ENCODE results near the gene EPHB1. TPM values are rescaled to one million over a fixed set of nuclear protein-coding genes. Genes with fewer than 3 reads are reported as not detected.

EPHB1 gene
- total and polyA plus RNA-seq, 2 of the 13 experiments (the other 11 are each of a cell fraction or from before 2014, with no cell fraction given), result 0.07 to 0.21 TPM

DNA sequence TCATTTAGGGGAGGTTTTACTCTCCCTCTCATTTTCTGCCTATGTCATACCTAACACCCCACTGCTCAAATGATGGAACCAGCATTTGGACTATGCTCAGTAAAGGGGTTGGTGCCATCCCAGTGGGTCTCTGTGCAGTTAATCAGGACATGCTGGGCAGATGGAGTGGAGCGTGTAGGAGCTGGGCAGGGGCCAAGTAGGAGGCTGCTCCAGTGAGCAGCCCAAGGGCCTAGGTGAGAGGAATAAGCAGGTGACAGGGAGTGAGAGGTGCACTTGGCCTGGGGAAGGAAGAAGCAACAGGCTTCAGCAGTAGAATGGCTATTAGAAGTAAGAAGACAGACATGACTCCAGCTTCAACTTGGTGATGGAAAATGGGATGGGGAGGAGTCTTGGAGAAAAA, 72.2 kb downstream of the EPHB1 start:
- POLR2A ChIA-PET, result no interaction called here
- DNase-seq (ENCODE audit: low spot score), result no peak
- no peaks in the 10 kb centered on the region for H3K4me1 ChIP-seq (ENCODE audit: insufficient read depth, low read length)
- intact Hi-C loops (cut with micrococcal nuclease; ENCODE audit: unreplicated experiment), result no loop called here
- no peaks in the 10 kb centered on the region for H4K20me1 ChIP-seq (ENCODE audit: insufficient read depth, low read length)
- no peaks in the 10 kb centered on the region for H3K36me3 ChIP-seq (replicated peaks in 1 of 2; ENCODE audit: control insufficient read depth in 1 of 2, insufficient read depth in 2 of 2, low read length in 2 of 2)
- in situ Hi-C loops (cut with HindIII; ENCODE audit: extremely low pct_ligation_motif_present, low pct_unique_long_range_greater_than_20kb), result no loop called here
- no peaks in the 10 kb centered on the region for H3K9me3 ChIP-seq (ENCODE audit: low read length)
- H3K4me3 ChIP-seq (replicated peaks in 1 of 3; ENCODE audit: insufficient read depth in 1 of 3, low read depth in 2 of 3, low read length in 3 of 3), result no peak overlapping the region
- BruUV-seq (replicated peaks), result no TSS peak
- no peak for ATAC-seq
- H3K27ac ChIP-seq (ENCODE audit: extremely low read length, insufficient read depth, low read length), result no peak overlapping the region
- CTCF ChIA-PET (ENCODE audit: low intra/inter-chr PET ratio, low total read pairs), result no interaction called here
- peaks cover 0 to 8% of the 10 kb centered on the region in 2 experiments; a peak in 2 of 5 replicates for H3K27me3 ChIP-seq (ENCODE audit: control insufficient read depth in 1 of 2, insufficient read depth in 2 of 2, low read length in 2 of 2)
- H3K4me2 ChIP-seq (ENCODE audit: low read depth, low read length), result no peak overlapping the region
- no peak for FAIRE-seq
- 0% methylated on average over 1 of the region's 1 CpG for WGBS (ENCODE audit: low lambda C conversion rate)
- no peak overlapping the region for H3K9ac ChIP-seq (ENCODE audit: insufficient read depth, low read depth, low read length)
- no peak overlapping the region for H2AFZ ChIP-seq (ENCODE audit: low read length)
- no peaks in the 10 kb centered on the region for H3K79me2 ChIP-seq (ENCODE audit: insufficient read depth, low read length)
- TF ChIP-seq ZEB1 (IDR thresholded peaks at IDR 0.05; ENCODE audit: insufficient replicate concordance, low read depth) (no peak), CBX2 (IDR thresholded peaks at IDR 0.05; ENCODE audit: low read depth, low read length) (no peak), CBX2 (CRISPR knock-in tag; IDR thresholded peaks at IDR 0.05; ENCODE audit: low read depth) (no peak), NBN (conservative IDR thresholded peaks at IDR 0.05) (no peak), GABPA (IDR thresholded peaks at IDR 0.05; ENCODE audit: low read depth, low read length) (no peak), GABPA (CRISPR knock-in tag; IDR thresholded peaks at IDR 0.05; ENCODE audit: low read depth) (no peak), ZNF780A (CRISPR knock-in tag; IDR thresholded peaks at IDR 0.05) (no peak), BRCA1 (CRISPR knock-in tag; IDR thresholded peaks at IDR 0.05) (no peak), SP5 (CRISPR knock-in tag; IDR thresholded peaks at IDR 0.05; ENCODE audit: borderline replicate concordance, low read depth) (no peak)
- TF ChIP-seq, protein P1, sequence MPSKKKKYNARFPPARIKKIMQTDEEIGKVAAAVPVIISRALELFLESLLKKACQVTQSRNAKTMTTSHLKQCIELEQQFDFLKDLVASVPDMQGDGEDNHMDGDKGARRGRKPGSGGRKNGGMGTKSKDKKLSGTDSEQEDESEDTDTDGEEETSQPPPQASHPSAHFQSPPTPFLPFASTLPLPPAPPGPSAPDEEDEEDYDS (CRISPR knock-in tag; IDR thresholded peaks at IDR 0.05), result no peak
- TF ChIP-seq, protein P2, sequence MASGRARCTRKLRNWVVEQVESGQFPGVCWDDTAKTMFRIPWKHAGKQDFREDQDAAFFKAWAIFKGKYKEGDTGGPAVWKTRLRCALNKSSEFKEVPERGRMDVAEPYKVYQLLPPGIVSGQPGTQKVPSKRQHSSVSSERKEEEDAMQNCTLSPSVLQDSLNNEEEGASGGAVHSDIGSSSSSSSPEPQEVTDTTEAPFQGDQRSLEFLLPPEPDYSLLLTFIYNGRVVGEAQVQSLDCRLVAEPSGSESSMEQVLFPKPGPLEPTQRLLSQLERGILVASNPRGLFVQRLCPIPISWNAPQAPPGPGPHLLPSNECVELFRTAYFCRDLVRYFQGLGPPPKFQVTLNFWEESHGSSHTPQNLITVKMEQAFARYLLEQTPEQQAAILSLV (CRISPR knock-in tag; IDR thresholded peaks at IDR 0.05; ENCODE audit: borderline replicate concordance), result no peak
- TF ChIP-seq, protein P3, sequence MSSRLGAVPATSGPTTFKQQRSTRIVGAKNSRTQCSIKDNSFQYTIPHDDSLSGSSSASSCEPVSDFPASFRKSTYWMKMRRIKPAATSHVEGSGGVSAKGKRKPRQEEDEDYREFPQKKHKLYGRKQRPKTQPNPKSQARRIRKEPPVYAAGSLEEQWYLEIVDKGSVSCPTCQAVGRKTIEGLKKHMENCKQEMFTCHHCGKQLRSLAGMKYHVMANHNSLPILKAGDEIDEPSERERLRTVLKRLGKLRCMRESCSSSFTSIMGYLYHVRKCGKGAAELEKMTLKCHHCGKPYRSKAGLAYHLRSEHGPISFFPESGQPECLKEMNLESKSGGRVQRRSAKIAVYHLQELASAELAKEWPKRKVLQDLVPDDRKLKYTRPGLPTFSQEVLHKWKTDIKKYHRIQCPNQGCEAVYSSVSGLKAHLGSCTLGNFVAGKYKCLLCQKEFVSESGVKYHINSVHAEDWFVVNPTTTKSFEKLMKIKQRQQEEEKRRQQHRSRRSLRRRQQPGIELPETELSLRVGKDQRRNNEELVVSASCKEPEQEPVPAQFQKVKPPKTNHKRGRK (CRISPR knock-in tag; IDR thresholded peaks at IDR 0.05), result no peak
- TF ChIP-seq, protein P4, sequence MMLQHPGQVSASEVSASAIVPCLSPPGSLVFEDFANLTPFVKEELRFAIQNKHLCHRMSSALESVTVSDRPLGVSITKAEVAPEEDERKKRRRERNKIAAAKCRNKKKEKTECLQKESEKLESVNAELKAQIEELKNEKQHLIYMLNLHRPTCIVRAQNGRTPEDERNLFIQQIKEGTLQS (CRISPR knock-in tag; IDR thresholded peaks at IDR 0.05), result no peak
- TF ChIP-seq, protein P5, sequence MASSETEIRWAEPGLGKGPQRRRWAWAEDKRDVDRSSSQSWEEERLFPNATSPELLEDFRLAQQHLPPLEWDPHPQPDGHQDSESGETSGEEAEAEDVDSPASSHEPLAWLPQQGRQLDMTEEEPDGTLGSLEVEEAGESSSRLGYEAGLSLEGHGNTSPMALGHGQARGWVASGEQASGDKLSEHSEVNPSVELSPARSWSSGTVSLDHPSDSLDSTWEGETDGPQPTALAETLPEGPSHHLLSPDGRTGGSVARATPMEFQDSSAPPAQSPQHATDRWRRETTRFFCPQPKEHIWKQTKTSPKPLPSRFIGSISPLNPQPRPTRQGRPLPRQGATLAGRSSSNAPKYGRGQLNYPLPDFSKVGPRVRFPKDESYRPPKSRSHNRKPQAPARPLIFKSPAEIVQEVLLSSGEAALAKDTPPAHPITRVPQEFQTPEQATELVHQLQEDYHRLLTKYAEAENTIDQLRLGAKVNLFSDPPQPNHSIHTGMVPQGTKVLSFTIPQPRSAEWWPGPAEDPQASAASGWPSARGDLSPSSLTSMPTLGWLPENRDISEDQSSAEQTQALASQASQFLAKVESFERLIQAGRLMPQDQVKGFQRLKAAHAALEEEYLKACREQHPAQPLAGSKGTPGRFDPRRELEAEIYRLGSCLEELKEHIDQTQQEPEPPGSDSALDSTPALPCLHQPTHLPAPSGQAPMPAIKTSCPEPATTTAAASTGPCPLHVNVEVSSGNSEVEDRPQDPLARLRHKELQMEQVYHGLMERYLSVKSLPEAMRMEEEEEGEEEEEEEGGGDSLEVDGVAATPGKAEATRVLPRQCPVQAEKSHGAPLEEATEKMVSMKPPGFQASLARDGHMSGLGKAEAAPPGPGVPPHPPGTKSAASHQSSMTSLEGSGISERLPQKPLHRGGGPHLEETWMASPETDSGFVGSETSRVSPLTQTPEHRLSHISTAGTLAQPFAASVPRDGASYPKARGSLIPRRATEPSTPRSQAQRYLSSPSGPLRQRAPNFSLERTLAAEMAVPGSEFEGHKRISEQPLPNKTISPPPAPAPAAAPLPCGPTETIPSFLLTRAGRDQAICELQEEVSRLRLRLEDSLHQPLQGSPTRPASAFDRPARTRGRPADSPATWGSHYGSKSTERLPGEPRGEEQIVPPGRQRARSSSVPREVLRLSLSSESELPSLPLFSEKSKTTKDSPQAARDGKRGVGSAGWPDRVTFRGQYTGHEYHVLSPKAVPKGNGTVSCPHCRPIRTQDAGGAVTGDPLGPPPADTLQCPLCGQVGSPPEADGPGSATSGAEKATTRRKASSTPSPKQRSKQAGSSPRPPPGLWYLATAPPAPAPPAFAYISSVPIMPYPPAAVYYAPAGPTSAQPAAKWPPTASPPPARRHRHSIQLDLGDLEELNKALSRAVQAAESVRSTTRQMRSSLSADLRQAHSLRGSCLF (CRISPR knock-in tag; IDR thresholded peaks at IDR 0.05; ENCODE audit: borderline replicate concordance), result no peak
- TF ChIP-seq, protein P6, sequence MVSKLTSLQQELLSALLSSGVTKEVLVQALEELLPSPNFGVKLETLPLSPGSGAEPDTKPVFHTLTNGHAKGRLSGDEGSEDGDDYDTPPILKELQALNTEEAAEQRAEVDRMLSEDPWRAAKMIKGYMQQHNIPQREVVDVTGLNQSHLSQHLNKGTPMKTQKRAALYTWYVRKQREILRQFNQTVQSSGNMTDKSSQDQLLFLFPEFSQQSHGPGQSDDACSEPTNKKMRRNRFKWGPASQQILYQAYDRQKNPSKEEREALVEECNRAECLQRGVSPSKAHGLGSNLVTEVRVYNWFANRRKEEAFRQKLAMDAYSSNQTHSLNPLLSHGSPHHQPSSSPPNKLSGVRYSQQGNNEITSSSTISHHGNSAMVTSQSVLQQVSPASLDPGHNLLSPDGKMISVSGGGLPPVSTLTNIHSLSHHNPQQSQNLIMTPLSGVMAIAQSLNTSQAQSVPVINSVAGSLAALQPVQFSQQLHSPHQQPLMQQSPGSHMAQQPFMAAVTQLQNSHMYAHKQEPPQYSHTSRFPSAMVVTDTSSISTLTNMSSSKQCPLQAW (CRISPR knock-in tag; IDR thresholded peaks at IDR 0.05), result no peak
